CD14-positive monocyte (primary cell): ENCODE data around the gene SDK1. TPM values are rescaled to one million over a fixed set of nuclear protein-coding genes. Genes with fewer than 3 reads are reported as not detected.

Experiments
- DNase-seq, 3 donors: peaks; one replicate each; pipeline ENCODE4 v3.0.0-alpha.2; 2011 to 2022
- H2AFZ ChIP-seq: 2 replicates; pipeline ENCODE4 v1.6.0; 2012; ENCODE audit warnings: mild to moderate bottlenecking, low read depth, low read length, inconsistent platforms; ENCODE audit not compliant: insufficient read depth, poor library complexity, severe bottlenecking
- H3K27ac ChIP-seq, 2 donors: 1 replicate in 1 of 2; 2 replicates in 1 of 2; pipeline ENCODE4 v1.5.1; 2012 to 2013; ENCODE audit warnings: low read length in 2 of 2, control low read depth in 1 of 2, inconsistent platforms in 1 of 2, low read depth in 1 of 2, mild to moderate bottlenecking in 1 of 2
- H3K27me3 ChIP-seq, 2 donors: one replicate each; pipeline versions ENCODE4 v1.6.0 to v1.6.1; 2011 to 2013; ENCODE audit warnings: low read length in 2 of 2; ENCODE audit not compliant: control insufficient read depth in 2 of 2, insufficient read depth in 2 of 2
- H3K36me3 ChIP-seq, 2 donors: replicated peaks in 1 of 2; 1 replicate in 1 of 2; 2 replicates in 1 of 2; pipeline versions ENCODE4 v1.5.1 to v1.6.1; 2012 to 2013; ENCODE audit warnings: low read length in 2 of 2, control low read depth in 1 of 2, inconsistent platforms in 1 of 2, mild to moderate bottlenecking in 1 of 2; ENCODE audit not compliant: insufficient read depth in 2 of 2, control insufficient read depth in 1 of 2
- H3K4me1 ChIP-seq, 2 donors: 1 replicate in 1 of 2; 2 replicates in 1 of 2; pipeline versions ENCODE4 v1.5.1 to v1.6.1; 2012 to 2013; ENCODE audit warnings: low read length in 2 of 2, control low read depth in 1 of 2, inconsistent platforms in 1 of 2, mild to moderate bottlenecking in 1 of 2, moderate library complexity in 1 of 2; ENCODE audit not compliant: insufficient read depth in 2 of 2, control insufficient read depth in 1 of 2
- H3K4me2 ChIP-seq: replicated peaks from 2 replicates; pipeline ENCODE3; 2012; ENCODE audit warnings: low read length, moderate library complexity, mild to moderate bottlenecking; ENCODE audit not compliant: poor library complexity, severe bottlenecking; ENCODE audit errors: extremely low read depth
- H3K4me3 ChIP-seq, 3 experiments: fragments of 200-600 bp in 1 of 3; sonication (generic) in 1 of 3; replicated peaks in 1 of 3; 1 replicate in 2 of 3; 2 replicates in 1 of 3; pipeline ENCODE4 v1.5.1; 2011 to 2013; ENCODE audit warnings: low read length in 3 of 3, mild to moderate bottlenecking in 3 of 3, control low read depth in 2 of 3, low read depth in 2 of 3, inconsistent platforms in 1 of 3, moderate library complexity in 1 of 3
- H3K79me2 ChIP-seq: 2 replicates; pipeline ENCODE4 v1.6.0; 2012; ENCODE audit warnings: mild to moderate bottlenecking, control low read depth, inconsistent platforms, low read length, moderate library complexity; ENCODE audit not compliant: insufficient read depth
- H3K9ac ChIP-seq: 2 replicates; pipeline ENCODE4 v1.6.0; 2017; ENCODE audit warnings: low read length, mild to moderate bottlenecking; ENCODE audit not compliant: insufficient read depth, poor library complexity, severe bottlenecking
- H3K9me3 ChIP-seq, 2 donors: replicated peaks in 1 of 2; 1 replicate in 1 of 2; 2 replicates in 1 of 2; pipeline versions ENCODE4 v1.5.1 to v1.6.1; 2012 to 2013; ENCODE audit warnings: low read length in 2 of 2, control low read depth in 1 of 2; ENCODE audit not compliant: control insufficient read depth in 1 of 2, insufficient read depth in 1 of 2
- H4K20me1 ChIP-seq: 2 replicates; pipeline ENCODE4 v1.6.0; 2012; ENCODE audit warnings: mild to moderate bottlenecking, low read length, control low read depth, moderate library complexity; ENCODE audit not compliant: insufficient read depth
- H3K27ac Mint-ChIP-seq, 7 donors: one replicate each; pipeline ENCODE4 v1.8.0; 2020; ENCODE audit warnings: mild to moderate bottlenecking in 7 of 7, mixed read lengths in 7 of 7, moderate library complexity in 6 of 7, inconsistent platforms in 2 of 7
- H3K27me3 Mint-ChIP-seq, 3 donors: one replicate each; pipeline ENCODE4 v1.8.0; 2021 to 2022; ENCODE audit warnings: low read depth in 3 of 3, mild to moderate bottlenecking in 3 of 3, mixed read lengths in 3 of 3, moderate library complexity in 3 of 3, inconsistent platforms in 1 of 3
- H3K36me3 Mint-ChIP-seq, 2 donors: one replicate each; pipeline ENCODE4 v1.8.0; 2020; ENCODE audit warnings: mixed read lengths in 2 of 2, inconsistent platforms in 1 of 2, mild to moderate bottlenecking in 1 of 2
- H3K4me1 Mint-ChIP-seq: one replicate; pipeline ENCODE4 v1.8.0; 2020; ENCODE audit warnings: mild to moderate bottlenecking, mixed read lengths
- H3K4me3 Mint-ChIP-seq, 2 donors: one replicate each; pipeline ENCODE4 v1.8.0; 2020; ENCODE audit warnings: mild to moderate bottlenecking in 2 of 2, mixed read lengths in 2 of 2, moderate library complexity in 1 of 2
- H3K9me3 Mint-ChIP-seq, 7 donors: one replicate each; pipeline ENCODE4 v1.8.0; 2020 to 2022; ENCODE audit warnings: mixed read lengths in 7 of 7, mild to moderate bottlenecking in 6 of 7, moderate library complexity in 6 of 7, inconsistent platforms in 2 of 7
- WGBS: methylation state at CpG from one replicate; pipeline ENCODE4 v1.1.5; 2013; ENCODE audit warnings: missing lambda C conversion rate; ENCODE audit not compliant: insufficient coverage; 5-methylcytosine and 5-hydroxymethylcytosine counted together
- intact Hi-C, 2 donors: fragments of 100-400 bp; cut with micrococcal nuclease; formaldehyde crosslinking; loops; one replicate each; pipeline versions ENCODE4 v1.15.0 to v1.15.1; 2023
- polyA plus RNA-seq, 3 donors: library from polyadenylated mRNA; depleted of rRNA in 1 of 3; unstranded in 2 of 3; stranded (reverse) in 1 of 3; fragments of 300-500 nt in 2 of 3; fragments of >200 nt in 1 of 3; fragmentation: Illumina TruSeq in 2 of 3; gene quantifications; 1 replicate in 2 of 3; 2 replicates in 1 of 3; pipeline ENCODE4 v1.2.3, GENCODE V29; 2012 to 2021
- TF ChIP-seq, protein P1 (sequence below): fragments of 200-600 bp; IDR thresholded peaks from one replicate; pipeline ENCODE4 v1.8.0; 2022; ENCODE audit warnings: antibody characterized with exemption, mild to moderate bottlenecking

The SDK1 gene
- polyA plus RNA-seq, 3 donors, result 0.01 TPM; not detected in 2

- Histone ChIP-seq H3K9me3 (peaks cover 0 to 14% of the 10 kb centered on the region in 2 donors), H3K4me1 (peaks cover 0 to 8% of the 10 kb centered on the region in 2 donors), H3K4me3 (no peak overlapping the region), H3K27ac (no peak overlapping the region), H3K79me2 (no peaks in the 10 kb centered on the region), H3K4me2 (no peak overlapping the region), H2AFZ (no peak overlapping the region), H3K9ac (no peak overlapping the region), H3K27me3 (no peaks in the 10 kb centered on the region), H3K36me3 (no peaks in the 10 kb centered on the region), H4K20me1 (no peaks in the 10 kb centered on the region)
- H3K9me3 Mint-ChIP-seq, result peaks cover 0 to 18% (median 10%) of the 10 kb centered on the region in 7 donors
- intact Hi-C loops, result no loop called here
- no peak overlapping the region for H3K4me3 Mint-ChIP-seq
- no peaks in the 10 kb centered on the region for H3K36me3 Mint-ChIP-seq
- peaks cover 0 to 2% (median 2%) of the 10 kb centered on the region in 3 donors for H3K27me3 Mint-ChIP-seq
- DNase-seq, result no peak
- WGBS, result 100% methylated on average over 1 of the region's 4 CpGs
- H3K27ac Mint-ChIP-seq, result no peak overlapping the region
- TF ChIP-seq, protein P1, sequence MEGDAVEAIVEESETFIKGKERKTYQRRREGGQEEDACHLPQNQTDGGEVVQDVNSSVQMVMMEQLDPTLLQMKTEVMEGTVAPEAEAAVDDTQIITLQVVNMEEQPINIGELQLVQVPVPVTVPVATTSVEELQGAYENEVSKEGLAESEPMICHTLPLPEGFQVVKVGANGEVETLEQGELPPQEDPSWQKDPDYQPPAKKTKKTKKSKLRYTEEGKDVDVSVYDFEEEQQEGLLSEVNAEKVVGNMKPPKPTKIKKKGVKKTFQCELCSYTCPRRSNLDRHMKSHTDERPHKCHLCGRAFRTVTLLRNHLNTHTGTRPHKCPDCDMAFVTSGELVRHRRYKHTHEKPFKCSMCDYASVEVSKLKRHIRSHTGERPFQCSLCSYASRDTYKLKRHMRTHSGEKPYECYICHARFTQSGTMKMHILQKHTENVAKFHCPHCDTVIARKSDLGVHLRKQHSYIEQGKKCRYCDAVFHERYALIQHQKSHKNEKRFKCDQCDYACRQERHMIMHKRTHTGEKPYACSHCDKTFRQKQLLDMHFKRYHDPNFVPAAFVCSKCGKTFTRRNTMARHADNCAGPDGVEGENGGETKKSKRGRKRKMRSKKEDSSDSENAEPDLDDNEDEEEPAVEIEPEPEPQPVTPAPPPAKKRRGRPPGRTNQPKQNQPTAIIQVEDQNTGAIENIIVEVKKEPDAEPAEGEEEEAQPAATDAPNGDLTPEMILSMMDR, result no peak
- H3K4me1 Mint-ChIP-seq, result peaks cover 14% of the 10 kb centered on the region
Measured at GRCh38 chr7:4110438-4110837, 809.4 kb downstream of the SDK1 start.

DNA sequence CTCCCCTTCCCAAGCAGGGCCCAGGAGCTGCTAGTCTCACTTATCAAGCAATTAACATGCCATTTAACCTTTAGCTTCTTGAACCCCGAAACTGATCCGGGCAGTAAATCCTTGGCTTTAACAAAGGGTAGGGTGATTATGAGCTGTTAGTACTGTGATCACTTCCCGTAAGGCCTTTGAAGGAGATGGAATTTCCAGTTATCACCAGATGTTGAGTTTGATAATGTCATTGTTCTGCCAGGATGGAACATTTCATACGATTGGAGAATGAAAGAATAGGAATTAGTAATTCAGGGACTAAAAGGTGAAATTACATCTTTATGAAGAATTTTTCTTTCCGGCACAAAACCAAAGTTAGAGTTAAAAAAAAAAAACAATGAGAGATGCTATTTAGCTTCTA, 810.1 kb downstream of the SDK1 start:
- peaks cover 0 to 2% (median 2%) of the 10 kb centered on the region in 3 donors for H3K27me3 Mint-ChIP-seq
- peaks cover 14% of the 10 kb centered on the region for H3K4me1 Mint-ChIP-seq
- Histone ChIP-seq H3K4me3 (no peak overlapping the region), H2AFZ (no peak overlapping the region), H3K9me3 (peaks cover under 1 to 20% of the 10 kb centered on the region in 2 donors), H3K9ac (no peak overlapping the region), H4K20me1 (no peaks in the 10 kb centered on the region), H3K36me3 (no peaks in the 10 kb centered on the region), H3K79me2 (no peaks in the 10 kb centered on the region), H3K4me2 (no peak overlapping the region), H3K4me1 (peaks cover 0 to 8% of the 10 kb centered on the region in 2 donors), H3K27me3 (no peaks in the 10 kb centered on the region), H3K27ac (no peak overlapping the region)
- H3K4me3 Mint-ChIP-seq, result no peak overlapping the region
- intact Hi-C loops, result no loop called here
- peaks cover 6 to 25% (median 15%) of the 10 kb centered on the region in 7 donors for H3K9me3 Mint-ChIP-seq
- TF ChIP-seq, protein P1, result no peak
- WGBS, result no CpG with 5 or more reads among the region's 5 CpGs
- H3K36me3 Mint-ChIP-seq, result no peaks in the 10 kb centered on the region
- no peak overlapping the region for H3K27ac Mint-ChIP-seq
- DNase-seq, result no peak
